ENCODE measurements around the gene FBLL1.
"Not testable (repeated sequence)": the region's sequence is repeated elsewhere in the genome, so short reads cannot be mapped to it uniquely, and the experiment has no call there.

The FBLL1 gene

GRCh38 chr5:168570490-168571328, 41.6 kb downstream of the FBLL1 start:
- Histone ChIP-seq H3K27ac (no peak overlapping the region), H3K4me3 (no peak overlapping the region)
- no peak for TF ChIP-seq CTCF (IDR thresholded peaks at IDR 0.05)
- no peak for DNase-seq (ENCODE audit: low spot score)

GRCh38 chr5:168573663-168574062, 44.6 kb downstream of the FBLL1 start:
- H3K27ac ChIP-seq, H3K4me3 ChIP-seq: not testable (repeated sequence)

GRCh38 chr5:168574156-168574555, 45.1 kb downstream of the FBLL1 start:
- H3K4me3 ChIP-seq; H3K27ac ChIP-seq; DNase-seq (ENCODE audit: low spot score): not testable (repeated sequence)

More at GRCh38 chr5:168573663-168574062, 44.6 kb downstream of the FBLL1 start:
- not testable (repeated sequence) for DNase-seq (ENCODE audit: low spot score)

- no peak for TF ChIP-seq CTCF (IDR thresholded peaks at IDR 0.05)
- Histone ChIP-seq H3K4me3 (no peak overlapping the region), H3K27ac (no peak overlapping the region)
- no peak for DNase-seq (ENCODE audit: low spot score)
Measured at GRCh38 chr5:168575391-168576372, 46.6 kb downstream of the FBLL1 start.

GRCh38 chr5:168578006-168578405, 48.9 kb downstream of the FBLL1 start:
- H3K27ac ChIP-seq, result no peak overlapping the region
- TF ChIP-seq CTCF (IDR thresholded peaks at IDR 0.05), result no peak

GRCh38 chr5:168578538-168579487, 49.7 kb downstream of the FBLL1 start, which contains the start of gene PANK3:
Gene PANK3, minus strand, starts transcription at chr5:168579368. Its CDS starts 85 bp downstream, at chr5:168579283.
- peak within 1 kb of the TSS; percentile 92 to 95 for H3K27ac ChIP-seq
- H3K4me3 ChIP-seq, result peak within 1 kb of the TSS; percentile 83
- TF ChIP-seq CTCF (IDR thresholded peaks at IDR 0.05), result no peak
- DNase-seq (ENCODE audit: low spot score), result peak; percentile 89

More at GRCh38 chr5:168578006-168578405, 48.9 kb downstream of the FBLL1 start:
- DNase-seq (ENCODE audit: low spot score), result no peak
- peak overlapping the region; percentile 83 for H3K4me3 ChIP-seq

GRCh38 chr5:168579488-168580226, 50.6 kb downstream of the FBLL1 start:
- no peak for TF ChIP-seq CTCF (IDR thresholded peaks at IDR 0.05)
- DNase-seq (ENCODE audit: low spot score), result peak; percentile 100
- Histone ChIP-seq H3K27ac (peak overlapping the region; percentile 92 to 95), H3K4me3 (peak overlapping the region; percentile 83)

Measured in coronary artery (tissue), 2 donors.